GM18861 (cell line): ENCODE data around the gene PON1.
A peak's percentile ranks its signal among the peaks of the same experiment; 100 is the strongest.

Experiments
- ATAC-seq: cut with Tn5 transposase; IDR thresholded peaks from one replicate; pipeline ENCODE4 v1.9.1; 2021; ENCODE audit not compliant: unreplicated experiment

PON1 gene

DNA sequence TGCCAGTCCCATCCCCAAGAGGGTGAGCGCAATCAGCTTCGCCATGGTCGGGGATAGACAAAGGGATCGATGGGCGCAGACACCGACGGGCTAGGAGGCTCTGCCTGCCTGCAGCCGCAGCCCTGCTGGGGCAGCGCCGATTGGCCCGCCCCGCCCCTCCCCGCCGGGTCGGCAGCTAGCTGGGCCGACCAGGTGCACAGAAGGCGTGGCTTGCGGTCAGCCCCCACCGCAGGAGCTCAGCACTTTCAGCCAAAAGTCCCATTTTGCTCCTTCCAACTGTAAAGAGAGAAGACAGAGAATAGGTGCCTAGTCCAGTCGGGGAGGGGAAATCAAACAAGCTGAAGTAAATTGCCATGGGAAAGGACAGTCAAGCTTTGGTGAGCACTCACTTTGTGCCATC is at the start of gene PON1:
Gene PON1, minus strand, starts transcription at position 102 of the 400 bp plus-strand sequence. Its CDS starts 57 bp downstream, at position 45.
- peak; percentile 60 for ATAC-seq

- ATAC-seq: no peak
These were observed 49.0 kb upstream of the PON1 start for GRCh38 chr7:95373323-95373722.

- ATAC-seq: no peak
These were observed 43.9 kb upstream of the PON1 start for GRCh38 chr7:95368235-95368634.

GRCh38 chr7:95367606-95368005 is 43.3 kb upstream of the PON1 start:
- no peak for ATAC-seq

DNA sequence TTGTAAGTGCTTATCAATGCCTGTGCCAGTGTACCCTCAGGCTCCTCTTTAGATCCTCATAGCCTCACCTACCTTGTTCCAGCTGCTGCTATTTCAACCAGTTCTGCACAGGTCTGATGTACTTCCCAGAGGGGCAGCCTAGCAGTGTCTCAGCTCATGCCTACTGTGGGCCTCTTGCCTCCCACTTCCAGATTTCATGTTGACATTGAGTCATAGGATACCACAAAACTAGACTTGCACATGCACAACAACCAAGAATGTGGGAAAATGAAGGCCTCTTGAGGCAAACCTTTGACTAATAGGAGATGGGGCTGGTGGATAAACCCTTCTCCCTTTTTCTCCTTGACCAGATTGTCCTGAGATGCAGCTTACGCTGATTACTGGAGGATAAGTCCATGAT is 40.8 kb upstream of the PON1 start:
- no peak for ATAC-seq

DNA sequence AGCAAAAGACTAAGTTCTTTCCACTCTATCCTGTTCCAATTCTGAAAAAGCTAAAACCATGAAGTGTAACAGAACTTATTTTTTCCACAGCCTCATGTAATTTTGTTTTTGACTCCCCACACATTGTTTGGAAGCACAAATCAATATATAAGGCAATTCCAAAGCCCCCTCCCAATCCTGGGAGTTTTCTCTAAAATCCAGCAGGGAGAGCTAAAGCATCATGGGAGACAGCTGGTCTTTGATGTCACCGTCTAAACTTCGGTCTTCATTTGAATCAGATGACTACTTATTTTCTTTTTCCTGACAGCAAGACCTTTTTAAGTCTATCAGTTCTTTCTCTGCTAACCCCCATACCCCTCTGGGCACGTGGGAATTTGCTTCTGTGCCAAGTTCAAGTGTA is 33.3 kb upstream of the PON1 start:
- no peak for ATAC-seq

DNA sequence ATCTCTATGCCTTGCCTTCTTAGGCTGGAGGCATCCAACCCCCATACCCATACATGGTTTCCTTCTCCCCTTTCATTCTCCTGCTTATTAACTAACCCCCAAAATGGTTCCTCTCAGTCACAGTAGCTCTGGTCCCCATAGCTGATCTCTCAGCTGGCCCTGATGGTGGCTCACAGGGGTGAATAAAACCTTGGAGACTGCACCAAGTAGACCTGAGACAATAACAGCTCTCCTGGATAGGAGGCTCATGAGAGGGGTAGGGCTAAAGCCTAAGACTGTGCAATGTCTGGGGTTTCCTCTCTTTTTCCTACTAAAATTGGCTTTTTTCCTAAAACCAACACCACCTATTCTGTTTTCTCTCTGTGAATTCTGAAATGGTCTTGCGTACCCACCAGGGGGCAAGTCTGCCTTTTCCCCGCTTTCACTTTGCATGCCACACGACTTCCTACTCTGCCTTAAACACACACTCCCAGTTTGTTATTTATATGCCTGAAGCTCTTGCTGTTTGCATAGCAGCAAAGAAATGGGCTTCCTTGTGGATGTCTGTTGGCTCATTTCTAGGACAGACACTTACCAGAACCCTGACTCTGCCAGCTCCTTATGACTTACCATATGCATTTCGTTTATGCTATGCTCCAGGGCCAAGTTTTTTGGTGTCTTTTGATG is 18.4 kb upstream of the PON1 start:
- ATAC-seq: no peak

DNA sequence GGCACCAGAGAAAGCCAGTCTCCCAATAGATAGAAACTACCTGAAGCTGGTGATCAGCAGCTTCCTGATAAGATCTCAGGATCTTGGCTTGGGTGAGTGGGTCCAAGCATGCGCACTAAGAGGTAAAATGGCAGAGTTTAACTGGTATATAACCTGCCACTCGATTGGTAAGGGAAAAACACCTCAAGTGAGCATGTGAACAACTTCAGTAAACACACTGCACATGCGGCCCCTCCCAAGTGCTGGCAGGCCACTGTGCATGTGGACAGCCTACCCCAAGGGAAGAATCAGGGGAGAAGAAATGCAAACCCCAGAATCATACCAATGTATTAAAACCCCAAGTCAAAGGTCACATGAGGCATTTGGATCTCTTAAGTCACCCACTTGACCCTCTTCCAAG is 17.7 kb upstream of the PON1 start:
- no peak for ATAC-seq

DNA sequence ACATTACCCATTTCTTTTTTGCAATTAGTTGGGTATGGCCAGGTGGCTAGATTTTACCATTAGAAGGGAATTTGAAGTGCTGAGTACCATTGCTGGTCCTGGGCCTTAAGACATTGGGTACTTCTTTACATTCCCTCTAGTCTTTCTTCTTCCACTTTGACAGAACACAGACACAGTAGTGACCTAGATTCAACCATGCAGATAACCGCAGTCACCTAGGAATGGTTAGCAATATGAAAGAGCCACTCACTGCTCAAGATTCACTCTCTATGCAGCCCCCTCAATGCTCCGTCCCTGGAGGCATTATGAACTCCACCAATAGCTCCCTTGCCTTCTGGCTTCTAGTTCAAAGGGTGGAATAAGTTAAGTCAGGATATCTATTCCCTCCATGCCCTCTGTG is 16.2 kb upstream of the PON1 start:
- no peak for ATAC-seq

DNA sequence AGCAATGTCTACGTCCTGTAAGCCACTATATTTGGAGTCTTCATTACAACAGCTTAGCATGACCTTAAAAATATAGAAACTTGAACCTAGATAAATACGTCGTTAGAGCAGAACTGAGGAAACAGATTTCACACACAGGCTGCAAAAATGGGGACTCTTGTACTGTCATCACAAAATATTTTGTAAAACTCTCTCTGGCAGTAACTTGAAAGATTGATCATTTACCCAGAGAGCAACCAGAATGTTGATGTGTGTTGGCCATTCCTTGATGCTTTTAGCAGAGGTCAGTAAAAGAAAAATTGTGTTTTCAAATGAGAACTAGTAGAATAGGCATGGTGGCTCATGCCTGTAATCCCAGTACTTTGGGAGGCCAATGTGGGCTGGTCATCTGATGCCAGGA is 14.5 kb upstream of the PON1 start:
- ATAC-seq: no peak

GRCh38 chr7:95335093-95335492 is 10.8 kb upstream of the PON1 start:
- ATAC-seq: no peak

DNA sequence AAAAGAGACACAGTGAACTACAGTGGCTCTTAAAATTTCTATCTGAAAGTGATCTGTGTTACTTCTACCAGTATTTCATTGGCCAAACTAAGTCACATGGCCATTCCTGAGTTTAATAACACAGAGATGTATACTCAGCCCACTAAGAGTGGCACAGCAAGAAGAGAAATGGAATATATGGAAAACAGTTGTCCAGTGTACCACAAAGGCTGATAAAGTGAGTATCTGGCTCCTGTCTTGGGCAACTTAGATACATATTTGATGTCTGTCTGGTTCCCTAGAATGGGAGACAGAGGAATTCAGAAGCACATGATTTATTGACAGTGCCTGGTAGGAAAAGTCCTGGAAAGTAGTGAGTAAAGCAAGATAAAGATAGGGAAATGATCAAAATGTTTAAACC is 10.1 kb upstream of the PON1 start:
- ATAC-seq: no peak

DNA sequence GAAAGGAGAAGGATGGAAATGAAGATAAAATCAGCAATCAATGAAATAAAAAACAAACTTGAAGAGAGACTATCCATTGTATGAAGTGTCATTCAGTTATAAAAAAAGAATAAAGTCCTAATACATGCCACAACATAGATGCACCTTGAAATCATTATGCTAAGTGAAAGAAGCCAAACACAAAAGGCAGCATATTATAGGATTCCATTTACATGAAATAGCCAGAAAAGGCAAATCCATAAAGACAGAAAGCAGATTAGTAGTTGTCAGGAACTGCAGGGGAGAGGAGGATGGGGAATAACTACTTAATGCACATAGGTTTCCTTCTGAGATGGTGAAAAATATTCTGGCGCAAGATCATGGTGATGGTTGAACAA is 6.6 kb upstream of the PON1 start:
- peak; percentile 31 for ATAC-seq

DNA sequence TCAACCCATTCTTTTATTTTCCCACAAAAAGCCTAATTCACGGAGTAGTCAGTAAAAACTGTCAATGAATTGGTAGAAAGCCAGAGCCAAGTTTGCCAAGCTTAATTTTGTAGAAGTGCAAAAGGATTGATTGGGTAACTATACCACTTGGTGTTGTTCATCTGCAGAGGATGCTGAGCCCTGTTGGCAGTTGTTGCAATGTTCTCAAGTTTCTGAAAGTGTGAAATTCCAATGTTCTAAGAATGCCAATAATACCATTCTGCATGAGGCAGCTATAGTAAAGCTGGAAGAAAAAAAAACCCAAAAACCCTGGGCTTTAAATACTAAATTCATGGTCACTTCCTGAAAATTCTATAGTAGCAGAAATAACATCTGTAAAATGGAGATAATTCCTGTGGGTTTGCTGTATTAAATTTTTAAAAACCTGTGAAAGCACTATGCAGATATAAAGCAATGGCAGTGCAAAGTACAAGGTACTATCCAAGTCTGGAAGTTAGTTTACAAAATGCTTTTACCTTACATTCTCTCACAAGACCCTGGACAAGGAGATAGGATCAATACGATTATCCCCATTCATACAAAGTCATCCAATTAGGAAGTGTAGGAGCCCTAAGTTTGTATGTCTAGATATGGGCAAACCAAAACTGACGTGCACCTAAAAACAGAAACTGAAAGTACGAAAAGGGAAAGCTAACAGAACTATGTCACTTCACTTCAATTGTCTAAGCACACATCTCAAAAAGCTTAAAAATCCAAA is 6.0 kb upstream of the PON1 start:
- peak; percentile 98 for ATAC-seq

GRCh38 chr7:95327356-95327755 is 3.0 kb upstream of the PON1 start:
- no peak for ATAC-seq

DNA sequence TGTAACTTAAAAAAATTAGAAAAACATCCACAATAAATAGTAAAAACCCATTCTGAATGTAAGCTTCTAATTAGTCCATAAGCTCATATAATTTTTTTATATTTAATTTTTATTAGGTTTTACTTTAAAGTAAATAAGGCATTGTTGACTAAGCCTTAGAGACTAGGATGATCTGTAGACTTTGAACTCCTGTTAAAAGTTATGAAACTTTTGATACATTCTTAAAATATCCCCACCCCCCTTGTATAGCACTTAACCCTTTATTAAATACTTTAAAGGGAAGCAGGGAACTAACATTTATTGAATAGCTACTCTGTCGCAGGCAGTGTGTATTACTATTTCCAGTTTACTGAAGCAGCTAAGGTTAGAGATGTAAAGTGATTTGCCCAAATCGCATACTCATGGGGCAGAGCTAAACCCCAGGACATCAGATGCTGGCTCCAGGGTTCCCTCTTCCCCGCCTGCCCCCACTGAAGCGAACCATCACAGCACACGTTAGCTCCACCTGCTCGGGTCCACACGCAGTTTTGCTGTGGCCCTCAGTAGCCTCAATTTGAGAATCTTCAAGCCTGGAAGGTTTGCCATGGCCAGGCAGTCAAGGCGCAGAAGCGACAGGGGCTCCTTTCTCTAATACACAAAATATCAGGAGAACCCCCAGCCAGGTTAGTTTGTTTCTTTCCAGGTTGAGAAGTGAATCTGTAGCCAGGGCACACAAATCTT is 762 bp downstream of the PON1 start:
- ATAC-seq: no peak

DNA sequence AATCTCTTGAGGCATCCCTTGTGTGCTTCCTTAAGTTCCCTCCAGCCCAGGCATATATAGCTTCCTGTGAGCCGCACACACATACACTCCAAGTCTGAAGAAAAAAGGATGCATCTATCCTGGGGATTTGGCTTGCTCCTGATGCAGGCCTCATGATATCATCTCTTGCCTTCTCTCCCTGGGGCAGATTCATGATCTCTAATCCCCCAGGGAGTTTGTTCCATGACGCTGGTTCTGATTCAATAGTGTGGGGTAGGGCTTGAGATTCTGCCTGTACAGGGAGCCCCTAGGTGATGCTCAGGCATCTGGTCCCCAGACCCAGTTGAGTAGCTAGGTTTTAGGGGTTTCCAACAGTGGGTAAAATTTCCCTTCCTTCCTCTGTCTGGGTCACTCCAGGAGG is 1.5 kb downstream of the PON1 start:
- ATAC-seq: no peak

- no peak for ATAC-seq
These were observed 1.9 kb downstream of the PON1 start for GRCh38 chr7:95322396-95322795.

- no peak for ATAC-seq
These were observed 2.6 kb downstream of the PON1 start for GRCh38 chr7:95321720-95322119.

GRCh38 chr7:95320651-95321050 is 3.7 kb downstream of the PON1 start:
- no peak for ATAC-seq

DNA sequence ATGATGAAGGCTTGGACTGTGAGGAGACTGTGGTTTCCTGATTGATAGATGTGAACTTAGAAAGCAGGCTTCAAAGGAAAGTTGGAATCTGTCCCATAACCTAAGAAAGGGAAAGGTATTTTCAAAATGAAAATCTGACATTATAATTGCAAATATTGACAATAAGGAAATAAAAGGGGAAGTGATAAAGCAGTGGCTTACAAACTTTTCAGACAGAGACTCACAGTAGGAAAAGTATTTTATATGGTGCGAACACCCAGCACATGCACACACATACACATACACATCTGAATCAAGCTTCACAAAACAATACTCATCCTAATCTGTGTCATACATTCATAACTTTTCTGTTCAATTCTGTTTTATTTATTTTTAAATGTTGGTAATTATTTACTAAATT is 4.8 kb downstream of the PON1 start:
- no peak for ATAC-seq

GRCh38 chr7:95318501-95319100 is 5.7 kb downstream of the PON1 start:
- ATAC-seq: no peak
